HepG2 (cell line): ENCODE measurements around the gene MRPL20. TPM values are rescaled to one million over a fixed set of nuclear protein-coding genes. Genes with fewer than 3 reads are reported as not detected.

Experiments
- HNF1B ChIP-seq: sonication (generic); formaldehyde crosslinking; IDR thresholded peaks from 2 replicates; pipeline ENCODE4 v1.5.1; 2020; ENCODE audit warnings: mild to moderate bottlenecking, moderate library complexity, missing genetic modification reagents
- NFATC3 ChIP-seq: sonication (generic); formaldehyde crosslinking; IDR thresholded peaks from 2 replicates; pipeline ENCODE4 v1.5.1; 2020; ENCODE audit warnings: mild to moderate bottlenecking, missing genetic modification reagents
- PATZ1 ChIP-seq: sonication (generic); formaldehyde crosslinking; IDR thresholded peaks from 2 replicates; pipeline ENCODE4 v1.4.0; 2020; ENCODE audit warnings: missing genetic modification reagents
- POLR2A ChIP-seq, 2 experiments: IDR thresholded peaks; 2 replicates each; pipeline ENCODE4 v1.6.1; 2011; ENCODE audit warnings: low read depth in 2 of 2, low read length in 2 of 2, mild to moderate bottlenecking in 1 of 2, moderate library complexity in 1 of 2; ENCODE audit not compliant: insufficient read depth in 1 of 2
- REST ChIP-seq, 2 experiments: IDR thresholded peaks; 2 replicates each; pipeline ENCODE4 v1.6.1; 2011 to 2012; ENCODE audit warnings: low read length in 2 of 2, borderline replicate concordance in 1 of 2, low read depth in 1 of 2, mild to moderate bottlenecking in 1 of 2, moderate library complexity in 1 of 2
- RFX3 ChIP-seq: IDR thresholded peaks from 2 replicates; pipeline ENCODE4 v1.6.1; 2016; ENCODE audit warnings: missing biosample characterization, missing genetic modification reagents
- SP1 ChIP-seq, 2 experiments: fragments of 450-650 bp in 1 of 2; sonication (generic) in 1 of 2; formaldehyde crosslinking in 1 of 2; IDR thresholded peaks; 2 replicates each; pipeline versions ENCODE4 v1.4.0 to v1.6.1; 2016 to 2020; ENCODE audit warnings: missing genetic modification reagents in 1 of 2
- ZC3H13 ChIP-seq: sonication (generic); formaldehyde crosslinking; IDR thresholded peaks from 2 replicates; pipeline ENCODE4 v1.8.1; 2023; ENCODE audit warnings: mild to moderate bottlenecking, missing genetic modification reagents, moderate library complexity
- ZFY ChIP-seq: sonication (generic); formaldehyde crosslinking; IDR thresholded peaks from 2 replicates; pipeline ENCODE4 v1.4.0; 2020; ENCODE audit warnings: missing genetic modification reagents
- ZGPAT ChIP-seq: IDR thresholded peaks from 2 replicates; pipeline ENCODE4 v1.6.1; 2016; ENCODE audit warnings: mild to moderate bottlenecking
- ZNF251 ChIP-seq: sonication (generic); formaldehyde crosslinking; IDR thresholded peaks from 2 replicates; pipeline ENCODE4 v1.9.0; 2021; ENCODE audit warnings: mild to moderate bottlenecking, missing genetic modification reagents
- ZNF34 ChIP-seq: sonication (generic); formaldehyde crosslinking; IDR thresholded peaks from 2 replicates; pipeline ENCODE4 v1.4.0; 2020; ENCODE audit warnings: mild to moderate bottlenecking, missing genetic modification reagents, borderline replicate concordance
- ZNF414 ChIP-seq: sonication (generic); formaldehyde crosslinking; IDR thresholded peaks from 2 replicates; pipeline ENCODE4 v1.5.0; 2020; ENCODE audit warnings: missing genetic modification reagents
- ZNF431 ChIP-seq: sonication (generic); formaldehyde crosslinking; IDR thresholded peaks from 2 replicates; pipeline ENCODE4 v1.9.0; 2022; ENCODE audit warnings: missing genetic modification reagents, low read depth, mild to moderate bottlenecking, borderline replicate concordance
- ZNF496 ChIP-seq: sonication (generic); formaldehyde crosslinking; IDR thresholded peaks from 2 replicates; pipeline ENCODE4 v1.8.1; 2023; ENCODE audit warnings: mild to moderate bottlenecking, moderate library complexity, missing genetic modification reagents; ENCODE audit not compliant: insufficient replicate concordance
- ZNF747 ChIP-seq: sonication (generic); formaldehyde crosslinking; IDR thresholded peaks from 2 replicates; pipeline ENCODE4 v1.8.1; 2023; ENCODE audit warnings: missing genetic modification reagents, mild to moderate bottlenecking, borderline replicate concordance
- ZNF780A ChIP-seq: sonication (generic); formaldehyde crosslinking; IDR thresholded peaks from 2 replicates; pipeline ENCODE4 v1.8.0; 2022; ENCODE audit warnings: mild to moderate bottlenecking, missing genetic modification reagents, moderate library complexity
- ZNF788 ChIP-seq: sonication (generic); formaldehyde crosslinking; IDR thresholded peaks from 2 replicates; pipeline ENCODE4 v1.5.0; 2020; ENCODE audit warnings: mild to moderate bottlenecking, missing genetic modification reagents, borderline replicate concordance
- polyA plus RNA-seq, 8 experiments: library from polyadenylated mRNA; depleted of rRNA in 3 of 8; stranded (reverse) in 7 of 8; unstranded in 1 of 8; fragments of >200 nt; fragmentation: Illumina TruSeq in 4 of 8; extraction: Trizol in 4 of 8; gene quantifications; 2 replicates each; pipeline versions ENCODE4 v1.2.1 to v1.2.3, GENCODE V29; 2011 to 2016; ENCODE audit warnings: low read depth in 4 of 8, missing spikeins in 1 of 8, mixed read lengths in 1 of 8; ENCODE audit not compliant: insufficient read depth in 1 of 8
- total RNA-seq, 5 experiments: library from RNA; depleted of rRNA; stranded (reverse); fragments of >200 nt; fragmentation: Illumina TruSeq; extraction: Trizol; gene quantifications; 2 replicates each; pipeline ENCODE4 v1.2.3, GENCODE V29; 2016; ENCODE audit warnings: low read depth in 1 of 5

The MRPL20 gene
- total and polyA plus RNA-seq, 2 of the 13 experiments (the other 11 are each of a cell fraction or from before 2014, with no cell fraction given): 59.2 to 127 TPM

- TF ChIP-seq SP1 (IDR thresholded peaks at IDR 0.05) (no peak), SP1 (CRISPR knock-in tag; IDR thresholded peaks at IDR 0.05) (peak; percentile 21; the same call in 1 of the 2 replicates), RFX3 (CRISPR knock-in tag) (no peak), ZNF788 (CRISPR knock-in tag) (peak; percentile 77; the same call in 1 of the 2 replicates), ZNF34 (CRISPR knock-in tag) (0 out of 2 replicates have a peak, but pooled peaks have one; percentile 83), POLR2A (IDR thresholded peaks at IDR 0.05; ENCODE audit: insufficient read depth in 1 of 2, low read depth in 2 of 2, low read length in 2 of 2) (no peak), ZNF251 (CRISPR knock-in tag) (0 out of 2 replicates have a peak, but pooled peaks have one; percentile 75), ZGPAT (peak; percentile 88), ZNF747 (CRISPR knock-in tag) (peak; percentile 63; the same call in 1 of the 2 replicates), ZFY (CRISPR knock-in tag) (peak; percentile 44), ZNF431 (peak; percentile 68; the same call in 1 of the 2 replicates), REST (IDR thresholded peaks at IDR 0.05; ENCODE audit: borderline replicate concordance in 1 of 2, low read depth in 1 of 2, low read length in 2 of 2) (no peak), ZNF780A (CRISPR knock-in tag) (no peak), ZNF496 (no peak), HNF1B (CRISPR knock-in tag) (peak; percentile 77), ZNF414 (peak; percentile 80), ZC3H13 (CRISPR knock-in tag) (peak; percentile 87), NFATC3 (CRISPR knock-in tag) (0 out of 2 replicates have a peak, but pooled peaks have one; percentile 54), PATZ1 (CRISPR knock-in tag) (peak; percentile 93)
Observed at GRCh38 chr1:1441002-1441888, 34.2 kb upstream of the MRPL20 start (continued).
